ENCODE measurements around the gene CNTNAP2.

CNTNAP2 gene

GRCh38 chr7:146345251-146345650, 228.7 kb downstream of the CNTNAP2 start:
- H3K36me3 ChIP-seq (ENCODE audit: control insufficient read depth, insufficient read depth, low read length) = no peaks in the 10 kb centered on the region
- no peaks in the 10 kb centered on the region for H3K9me3 ChIP-seq (ENCODE audit: control insufficient read depth, low read length)

GRCh38 chr7:146346096-146346495, 229.5 kb downstream of the CNTNAP2 start:
- no peaks in the 10 kb centered on the region for H3K9me3 ChIP-seq (ENCODE audit: control insufficient read depth, low read length)
- H3K27ac ChIP-seq (ENCODE audit: insufficient read depth, low read length, poor library complexity, severe bottlenecking) = no peak overlapping the region
- H3K4me3 ChIP-seq (ENCODE audit: insufficient read depth, low read depth, low read length, poor library complexity, severe bottlenecking) = no peak overlapping the region
- H3K27me3 ChIP-seq (replicated peaks; ENCODE audit: control insufficient read depth, insufficient read depth, low read length, poor library complexity, severe bottlenecking) = no peaks in the 10 kb centered on the region
- no peaks in the 10 kb centered on the region for H3K4me1 ChIP-seq (ENCODE audit: control insufficient read depth, insufficient read depth, low read length, poor library complexity, severe bottlenecking)
- no peaks in the 10 kb centered on the region for H3K36me3 ChIP-seq (ENCODE audit: control insufficient read depth, insufficient read depth, low read length)
- no peak for DNase-seq

More at GRCh38 chr7:146345251-146345650, 228.7 kb downstream of the CNTNAP2 start:
- Histone ChIP-seq H3K4me1 (ENCODE audit: control insufficient read depth, insufficient read depth, low read length, poor library complexity, severe bottlenecking) (no peaks in the 10 kb centered on the region), H3K27me3 (replicated peaks; ENCODE audit: control insufficient read depth, insufficient read depth, low read length, poor library complexity, severe bottlenecking) (no peaks in the 10 kb centered on the region), H3K4me3 (ENCODE audit: insufficient read depth, low read depth, low read length, poor library complexity, severe bottlenecking) (no peak overlapping the region), H3K27ac (ENCODE audit: insufficient read depth, low read length, poor library complexity, severe bottlenecking) (no peak overlapping the region)
- no peak for DNase-seq

- H3K27ac ChIP-seq (ENCODE audit: insufficient read depth, low read length, poor library complexity, severe bottlenecking) = no peak overlapping the region
- no peaks in the 10 kb centered on the region for H3K4me1 ChIP-seq (ENCODE audit: control insufficient read depth, insufficient read depth, low read length, poor library complexity, severe bottlenecking)
- DNase-seq = no peak
- no peaks in the 10 kb centered on the region for H3K9me3 ChIP-seq (ENCODE audit: control insufficient read depth, low read length)
- H3K27me3 ChIP-seq (replicated peaks; ENCODE audit: control insufficient read depth, insufficient read depth, low read length, poor library complexity, severe bottlenecking) = no peaks in the 10 kb centered on the region
- H3K4me3 ChIP-seq (ENCODE audit: insufficient read depth, low read depth, low read length, poor library complexity, severe bottlenecking) = no peak overlapping the region
- no peaks in the 10 kb centered on the region for H3K36me3 ChIP-seq (ENCODE audit: control insufficient read depth, insufficient read depth, low read length)
Measured at GRCh38 chr7:146355216-146355615, 238.6 kb downstream of the CNTNAP2 start.

- Histone ChIP-seq H3K4me3 (ENCODE audit: insufficient read depth, low read depth, low read length, poor library complexity, severe bottlenecking) (no peak overlapping the region), H3K9me3 (ENCODE audit: control insufficient read depth, low read length) (no peaks in the 10 kb centered on the region), H3K27me3 (replicated peaks; ENCODE audit: control insufficient read depth, insufficient read depth, low read length, poor library complexity, severe bottlenecking) (no peaks in the 10 kb centered on the region), H3K27ac (ENCODE audit: insufficient read depth, low read length, poor library complexity, severe bottlenecking) (no peak overlapping the region), H3K4me1 (ENCODE audit: control insufficient read depth, insufficient read depth, low read length, poor library complexity, severe bottlenecking) (no peaks in the 10 kb centered on the region), H3K36me3 (ENCODE audit: control insufficient read depth, insufficient read depth, low read length) (no peaks in the 10 kb centered on the region)
- DNase-seq = no peak
Measured at GRCh38 chr7:146359176-146359575, 242.6 kb downstream of the CNTNAP2 start.

GRCh38 chr7:146366938-146367337, 250.3 kb downstream of the CNTNAP2 start:
- Histone ChIP-seq H3K4me1 (ENCODE audit: control insufficient read depth, insufficient read depth, low read length, poor library complexity, severe bottlenecking) (no peaks in the 10 kb centered on the region), H3K36me3 (ENCODE audit: control insufficient read depth, insufficient read depth, low read length) (no peaks in the 10 kb centered on the region), H3K9me3 (ENCODE audit: control insufficient read depth, low read length) (no peaks in the 10 kb centered on the region), H3K27me3 (replicated peaks; ENCODE audit: control insufficient read depth, insufficient read depth, low read length, poor library complexity, severe bottlenecking) (no peaks in the 10 kb centered on the region), H3K4me3 (ENCODE audit: insufficient read depth, low read depth, low read length, poor library complexity, severe bottlenecking) (no peak overlapping the region), H3K27ac (ENCODE audit: insufficient read depth, low read length, poor library complexity, severe bottlenecking) (no peak overlapping the region)
- no peak for DNase-seq

- Histone ChIP-seq H3K27me3 (replicated peaks; ENCODE audit: control insufficient read depth, insufficient read depth, low read length, poor library complexity, severe bottlenecking) (no peaks in the 10 kb centered on the region), H3K4me1 (ENCODE audit: control insufficient read depth, insufficient read depth, low read length, poor library complexity, severe bottlenecking) (no peaks in the 10 kb centered on the region), H3K4me3 (ENCODE audit: insufficient read depth, low read depth, low read length, poor library complexity, severe bottlenecking) (no peak overlapping the region), H3K9me3 (ENCODE audit: control insufficient read depth, low read length) (no peaks in the 10 kb centered on the region), H3K36me3 (ENCODE audit: control insufficient read depth, insufficient read depth, low read length) (no peaks in the 10 kb centered on the region), H3K27ac (ENCODE audit: insufficient read depth, low read length, poor library complexity, severe bottlenecking) (no peak overlapping the region)
- no peak for DNase-seq
Measured at GRCh38 chr7:146370171-146370570, 253.6 kb downstream of the CNTNAP2 start.

GRCh38 chr7:146375170-146375569, 258.6 kb downstream of the CNTNAP2 start:
- Histone ChIP-seq H3K27ac (ENCODE audit: insufficient read depth, low read length, poor library complexity, severe bottlenecking) (no peak overlapping the region), H3K36me3 (ENCODE audit: control insufficient read depth, insufficient read depth, low read length) (no peaks in the 10 kb centered on the region), H3K9me3 (ENCODE audit: control insufficient read depth, low read length) (no peaks in the 10 kb centered on the region), H3K4me1 (ENCODE audit: control insufficient read depth, insufficient read depth, low read length, poor library complexity, severe bottlenecking) (no peaks in the 10 kb centered on the region), H3K4me3 (ENCODE audit: insufficient read depth, low read depth, low read length, poor library complexity, severe bottlenecking) (no peak overlapping the region), H3K27me3 (replicated peaks; ENCODE audit: control insufficient read depth, insufficient read depth, low read length, poor library complexity, severe bottlenecking) (no peaks in the 10 kb centered on the region)
- no peak for DNase-seq

- Histone ChIP-seq H3K4me3 (ENCODE audit: insufficient read depth, low read depth, low read length, poor library complexity, severe bottlenecking) (no peak overlapping the region), H3K9me3 (ENCODE audit: control insufficient read depth, low read length) (no peaks in the 10 kb centered on the region), H3K27ac (ENCODE audit: insufficient read depth, low read length, poor library complexity, severe bottlenecking) (no peak overlapping the region), H3K36me3 (ENCODE audit: control insufficient read depth, insufficient read depth, low read length) (no peaks in the 10 kb centered on the region), H3K27me3 (replicated peaks; ENCODE audit: control insufficient read depth, insufficient read depth, low read length, poor library complexity, severe bottlenecking) (no peaks in the 10 kb centered on the region), H3K4me1 (ENCODE audit: control insufficient read depth, insufficient read depth, low read length, poor library complexity, severe bottlenecking) (no peaks in the 10 kb centered on the region)
- no peak for DNase-seq
Measured at GRCh38 chr7:146378196-146378595, 261.6 kb downstream of the CNTNAP2 start.

- no peaks in the 10 kb centered on the region for H3K9me3 ChIP-seq (ENCODE audit: control insufficient read depth, low read length)
- no peaks in the 10 kb centered on the region for H3K36me3 ChIP-seq (ENCODE audit: control insufficient read depth, insufficient read depth, low read length)
- no peak overlapping the region for H3K27ac ChIP-seq (ENCODE audit: insufficient read depth, low read length, poor library complexity, severe bottlenecking)
- DNase-seq = no peak
- H3K4me3 ChIP-seq (ENCODE audit: insufficient read depth, low read depth, low read length, poor library complexity, severe bottlenecking) = no peak overlapping the region
- H3K4me1 ChIP-seq (ENCODE audit: control insufficient read depth, insufficient read depth, low read length, poor library complexity, severe bottlenecking) = no peaks in the 10 kb centered on the region
- H3K27me3 ChIP-seq (replicated peaks; ENCODE audit: control insufficient read depth, insufficient read depth, low read length, poor library complexity, severe bottlenecking) = no peaks in the 10 kb centered on the region
Measured at GRCh38 chr7:146387140-146387539, 270.5 kb downstream of the CNTNAP2 start.

- Histone ChIP-seq H3K27me3 (replicated peaks; ENCODE audit: control insufficient read depth, insufficient read depth, low read length, poor library complexity, severe bottlenecking) (no peaks in the 10 kb centered on the region), H3K27ac (ENCODE audit: insufficient read depth, low read length, poor library complexity, severe bottlenecking) (no peak overlapping the region), H3K4me3 (ENCODE audit: insufficient read depth, low read depth, low read length, poor library complexity, severe bottlenecking) (no peak overlapping the region), H3K9me3 (ENCODE audit: control insufficient read depth, low read length) (no peaks in the 10 kb centered on the region), H3K4me1 (ENCODE audit: control insufficient read depth, insufficient read depth, low read length, poor library complexity, severe bottlenecking) (no peaks in the 10 kb centered on the region), H3K36me3 (ENCODE audit: control insufficient read depth, insufficient read depth, low read length) (no peaks in the 10 kb centered on the region)
- DNase-seq = no peak
Measured at GRCh38 chr7:146388928-146389327, 272.3 kb downstream of the CNTNAP2 start.

GRCh38 chr7:146393346-146393745, 276.7 kb downstream of the CNTNAP2 start:
- no peaks in the 10 kb centered on the region for H3K9me3 ChIP-seq (ENCODE audit: control insufficient read depth, low read length)
- no peak overlapping the region for H3K4me3 ChIP-seq (ENCODE audit: insufficient read depth, low read depth, low read length, poor library complexity, severe bottlenecking)
- no peaks in the 10 kb centered on the region for H3K4me1 ChIP-seq (ENCODE audit: control insufficient read depth, insufficient read depth, low read length, poor library complexity, severe bottlenecking)
- no peaks in the 10 kb centered on the region for H3K27me3 ChIP-seq (replicated peaks; ENCODE audit: control insufficient read depth, insufficient read depth, low read length, poor library complexity, severe bottlenecking)
- no peaks in the 10 kb centered on the region for H3K36me3 ChIP-seq (ENCODE audit: control insufficient read depth, insufficient read depth, low read length)
- H3K27ac ChIP-seq (ENCODE audit: insufficient read depth, low read length, poor library complexity, severe bottlenecking) = no peak overlapping the region
- no peak for DNase-seq
